C1 segment of cervical spinal cord (tissue), 14 donors: ENCODE results near the gene STOX2.

Source experiments
- DNase-seq, 14 donors: peaks; one replicate each; lab custom pipeline; 2025; lab: John Stamatoyannopoulos, UW

The STOX2 gene

DNA sequence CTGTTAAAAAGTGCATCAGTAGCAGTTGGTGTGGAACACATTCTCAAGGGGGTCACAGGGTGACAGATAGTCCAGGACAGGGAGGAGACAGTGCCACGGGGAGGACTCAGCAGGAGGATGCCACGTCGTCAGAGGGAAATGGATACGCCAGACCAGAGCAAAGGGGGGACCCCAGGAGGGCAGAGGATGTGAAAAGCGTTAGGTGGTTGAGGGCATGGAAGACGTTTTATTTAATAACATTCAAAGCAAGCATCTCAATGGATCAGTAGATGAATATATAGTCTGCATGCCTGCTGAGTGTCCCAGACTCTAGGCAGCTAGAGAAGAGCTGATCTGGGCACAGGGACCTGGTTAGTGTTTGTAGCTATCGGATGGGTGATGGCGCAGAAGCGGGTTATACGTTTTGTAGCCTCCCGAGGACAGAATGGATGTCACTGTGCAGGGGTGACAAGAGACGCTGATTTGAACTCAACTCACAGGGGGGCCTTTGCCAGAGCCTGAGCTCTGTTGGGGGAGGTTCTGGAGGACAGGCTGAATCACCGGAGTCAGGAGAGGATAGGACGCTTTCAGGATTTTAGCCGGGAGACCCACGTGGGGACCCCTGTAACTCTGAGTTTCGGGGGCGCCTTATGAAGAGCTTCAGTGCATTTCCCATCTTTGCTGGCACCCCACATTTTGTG, 81.3 kb downstream of the STOX2 start:
- peak in 1 of 14 donors; percentile 32 for DNase-seq

DNA sequence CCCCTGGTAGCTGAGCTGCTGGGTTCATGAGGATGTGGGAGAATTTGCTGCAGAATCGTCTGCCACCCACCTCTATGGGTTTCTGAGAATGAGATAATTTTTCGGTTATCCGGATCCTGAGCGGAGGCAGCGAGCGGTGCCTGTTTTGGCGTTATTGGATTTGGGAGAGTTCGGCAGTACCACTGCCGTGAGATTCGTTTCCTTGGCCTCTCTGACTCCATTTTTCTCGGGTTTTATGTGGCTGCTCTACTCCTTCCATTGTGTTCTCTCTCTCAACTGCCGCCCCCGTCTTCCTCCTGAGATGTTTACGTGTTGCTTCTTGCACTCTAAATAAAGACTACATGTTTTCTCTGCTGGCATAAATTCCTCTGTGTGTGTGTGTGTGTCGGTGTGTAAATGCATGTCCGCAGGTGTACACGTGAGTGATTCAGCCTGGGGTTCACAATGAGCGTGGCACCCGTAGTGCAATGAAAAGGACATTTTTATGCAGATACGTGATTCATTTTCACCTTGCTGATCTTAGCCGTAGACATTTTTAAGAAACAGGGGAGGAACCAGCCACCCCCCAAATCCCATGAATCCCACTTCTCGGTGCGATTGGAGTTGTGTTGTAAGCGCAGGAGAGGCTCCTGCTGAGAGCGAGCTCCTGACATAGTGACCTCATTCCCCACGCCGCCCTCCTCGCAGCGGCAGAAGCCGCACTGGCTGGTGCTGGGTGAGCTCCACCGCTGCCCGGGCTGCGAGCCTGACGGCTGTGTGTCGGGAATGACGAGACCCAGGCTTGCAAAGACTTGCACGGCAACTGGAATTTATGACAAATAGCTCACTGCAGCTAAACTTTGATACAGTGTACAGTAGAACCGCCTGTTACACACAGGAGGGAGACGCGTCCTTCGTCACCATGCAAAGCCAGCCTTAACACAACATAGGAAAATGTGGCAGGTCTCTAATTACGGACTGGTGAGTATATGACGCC, 82.2 kb downstream of the STOX2 start:
- peak in 11 of 14 donors; percentile 48 to 84 (median 71) for DNase-seq

- peak in 12 of 14 donors; percentile 21 to 85 (median 72) for DNase-seq
These were observed 82.9 kb downstream of the STOX2 start for GRCh38 chr4:183987987-183988392.

GRCh38 chr4:183988874-183989273, 83.8 kb downstream of the STOX2 start:
- DNase-seq = no peak

DNA sequence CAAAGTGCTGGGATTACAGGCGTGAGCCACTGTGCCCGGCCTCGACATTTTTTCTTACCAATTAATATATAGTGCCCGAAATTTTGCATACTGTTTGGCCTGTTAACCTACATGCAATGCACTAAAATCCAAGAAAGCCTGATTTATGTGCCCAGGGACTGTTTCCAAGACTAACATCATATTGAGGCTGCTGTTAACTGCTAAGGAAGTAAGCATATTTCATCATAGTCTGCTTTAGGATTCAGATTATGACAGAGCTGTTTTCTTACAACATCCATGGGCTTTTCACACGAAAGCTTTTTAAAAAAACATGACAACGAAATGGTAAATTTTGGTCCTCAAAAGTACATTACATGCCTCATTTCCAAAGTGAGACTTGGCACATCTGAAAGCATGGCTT, 84.4 kb downstream of the STOX2 start:
- DNase-seq = no peak

DNA sequence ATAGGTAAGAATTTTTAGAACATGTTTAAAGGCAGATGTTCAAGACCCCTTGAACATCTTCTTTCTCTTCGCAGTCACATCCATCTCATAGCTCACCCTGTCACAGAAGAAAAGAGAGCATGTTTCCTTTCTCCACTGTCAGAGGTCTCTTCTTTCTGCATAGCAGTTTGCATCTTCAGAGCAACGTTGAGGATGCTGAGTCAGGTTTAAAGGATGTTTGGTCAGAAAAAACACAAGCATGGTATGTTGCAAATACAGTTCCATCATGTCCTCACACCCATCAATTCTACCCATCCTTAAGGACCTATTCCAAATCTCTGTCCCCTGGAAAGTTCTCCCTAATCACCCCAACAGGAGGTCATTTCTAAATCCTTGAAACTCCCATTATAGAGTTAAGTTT, 84.8 kb downstream of the STOX2 start:
- no peak for DNase-seq

- no peak for DNase-seq
These were observed 88.6 kb downstream of the STOX2 start for GRCh38 chr4:183993676-183994075.

DNA sequence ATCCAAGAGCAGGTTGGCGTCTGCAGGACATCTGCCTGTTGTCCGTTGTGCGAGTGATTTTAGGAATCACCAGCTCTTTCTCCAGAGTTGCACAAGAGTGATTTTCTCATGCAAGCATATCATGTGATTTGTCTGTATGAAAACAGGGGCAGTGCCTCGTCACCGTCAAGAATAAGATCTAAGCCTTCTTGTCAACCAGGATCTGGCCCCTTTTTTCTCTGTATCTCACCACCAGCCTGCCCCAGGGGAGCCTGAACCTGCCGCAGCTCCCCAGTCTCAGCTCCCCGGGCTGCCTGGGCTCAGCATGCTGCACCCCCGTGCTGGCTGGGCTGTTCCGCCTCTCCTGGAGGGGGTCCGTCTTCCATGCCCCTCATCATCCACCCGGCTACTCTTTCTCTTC, 90.5 kb downstream of the STOX2 start:
- no peak for DNase-seq

- DNase-seq = no peak
These were observed 91.8 kb downstream of the STOX2 start for GRCh38 chr4:183996868-183997267.

DNA sequence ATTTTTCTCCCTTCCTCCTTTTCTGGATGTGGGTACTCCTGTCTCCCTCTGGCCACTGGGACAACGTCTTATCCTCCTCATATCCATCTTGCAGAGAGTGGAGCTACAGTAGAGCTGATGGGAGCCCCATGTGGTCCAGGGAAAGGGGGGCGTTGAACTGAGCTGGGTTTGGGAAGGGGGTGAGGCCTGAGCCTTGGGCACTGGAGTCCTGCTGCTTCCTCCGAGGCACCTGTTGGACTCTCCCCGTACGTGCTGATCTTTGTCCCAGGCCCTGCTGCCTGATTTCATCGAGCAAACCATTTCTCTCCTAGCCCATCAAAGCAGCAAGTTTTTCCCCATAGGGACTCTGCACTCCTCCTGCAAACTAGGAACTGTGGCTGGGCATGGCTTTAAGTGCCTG, 94.3 kb downstream of the STOX2 start:
- DNase-seq = no peak

DNA sequence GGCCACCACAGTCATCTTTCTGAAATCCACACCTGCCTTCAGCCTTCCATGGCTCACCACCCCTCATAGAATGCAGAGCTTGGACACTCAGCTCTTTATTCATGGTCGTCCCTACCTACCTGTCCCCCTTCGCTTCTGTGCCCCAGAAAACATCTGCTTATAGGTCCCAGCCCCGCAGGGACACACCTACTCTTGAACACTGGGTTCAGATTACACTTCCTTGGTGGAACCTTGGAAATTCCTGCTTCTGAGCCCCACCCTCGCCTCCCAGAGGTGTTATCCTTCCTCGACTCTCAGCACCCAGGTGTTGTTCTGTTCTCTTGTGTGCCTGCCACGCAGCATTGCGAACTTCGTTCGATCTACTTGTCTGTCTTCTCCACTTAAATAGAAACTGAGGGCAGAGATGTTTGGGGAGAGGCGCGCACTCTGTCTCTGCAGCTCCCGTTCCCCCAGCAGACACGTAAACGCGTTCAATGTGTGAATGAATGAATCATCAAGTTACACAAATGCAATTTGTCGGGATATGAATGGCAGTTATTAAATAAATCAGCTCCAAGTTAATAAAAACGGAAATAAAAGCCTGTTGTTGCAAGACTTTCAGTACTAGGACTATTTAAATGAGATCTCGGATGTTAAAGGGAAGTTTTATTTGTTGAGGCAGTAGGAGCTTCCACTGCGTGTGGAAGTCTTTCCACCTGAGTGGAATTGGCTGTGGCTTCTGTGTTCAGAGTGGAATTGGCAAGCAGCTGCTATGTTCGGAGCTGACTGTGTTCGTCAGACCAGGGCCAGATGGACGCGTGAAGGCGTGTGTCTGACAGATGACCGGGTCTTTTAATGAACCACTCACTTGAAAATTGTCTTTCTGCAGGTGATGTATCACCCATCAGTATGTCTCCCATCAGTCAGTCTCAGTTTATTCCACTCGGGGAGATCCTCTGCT, 95.6 kb downstream of the STOX2 start:
- peak in 1 of 14 donors; percentile 63 for DNase-seq

DNA sequence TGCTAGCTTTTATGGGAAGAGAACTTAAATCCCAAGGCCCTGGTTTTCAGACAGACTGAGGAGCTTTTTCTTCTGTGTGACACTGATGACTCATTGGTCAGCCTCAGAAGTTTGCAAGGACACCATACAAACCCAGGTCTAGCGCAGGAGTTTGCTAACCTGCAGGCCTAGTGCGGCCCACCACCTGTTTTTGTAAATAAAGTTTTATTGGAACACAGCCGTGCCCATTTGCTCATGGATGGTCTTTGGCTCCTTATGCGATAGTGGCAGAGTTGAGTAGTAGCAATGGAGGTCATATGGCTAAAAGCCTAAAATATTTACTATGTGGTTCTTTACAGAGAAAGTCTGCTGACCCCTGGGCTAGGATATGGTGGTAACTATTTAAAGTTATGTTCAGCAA, 98.3 kb downstream of the STOX2 start:
- DNase-seq = no peak

DNA sequence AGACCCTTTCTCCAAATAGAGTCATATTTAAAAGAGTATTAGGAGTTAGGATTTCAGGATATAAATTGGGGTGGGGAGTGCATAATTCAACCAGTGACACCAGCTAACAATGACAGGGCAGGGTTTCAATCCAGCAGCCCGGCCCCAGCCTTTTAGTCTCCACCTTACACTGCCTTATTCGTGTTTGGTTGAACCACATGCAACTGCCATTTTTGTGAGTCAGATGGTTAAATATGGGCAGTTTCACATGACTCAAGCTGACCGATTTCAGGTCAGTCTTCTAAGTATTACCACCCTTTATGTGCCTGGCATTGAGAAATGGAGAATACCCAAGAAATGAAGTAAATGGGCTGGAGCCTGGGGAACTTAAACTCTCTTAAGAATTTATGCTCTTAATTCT, 102.8 kb downstream of the STOX2 start:
- no peak for DNase-seq

DNA sequence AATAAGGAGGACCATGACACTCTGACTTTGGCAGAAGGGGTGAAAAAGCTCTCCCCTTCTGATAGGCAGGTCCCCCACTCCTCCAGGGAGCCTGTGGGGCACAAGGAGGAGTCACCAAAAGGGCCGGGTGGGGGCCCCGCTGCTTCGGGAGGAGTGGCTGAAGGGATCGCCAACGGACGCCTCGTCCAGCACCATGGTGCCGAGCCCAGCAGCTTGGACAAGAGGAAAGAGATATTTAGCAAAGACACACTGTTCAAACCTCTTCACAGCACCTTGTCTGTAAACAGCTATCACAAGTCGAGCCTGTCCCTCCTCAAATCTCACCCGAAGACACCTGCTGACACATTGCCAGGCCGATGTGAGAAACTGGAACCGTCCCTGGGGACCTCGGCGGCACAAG, 105.6 kb downstream of the STOX2 start:
- no peak for DNase-seq

DNA sequence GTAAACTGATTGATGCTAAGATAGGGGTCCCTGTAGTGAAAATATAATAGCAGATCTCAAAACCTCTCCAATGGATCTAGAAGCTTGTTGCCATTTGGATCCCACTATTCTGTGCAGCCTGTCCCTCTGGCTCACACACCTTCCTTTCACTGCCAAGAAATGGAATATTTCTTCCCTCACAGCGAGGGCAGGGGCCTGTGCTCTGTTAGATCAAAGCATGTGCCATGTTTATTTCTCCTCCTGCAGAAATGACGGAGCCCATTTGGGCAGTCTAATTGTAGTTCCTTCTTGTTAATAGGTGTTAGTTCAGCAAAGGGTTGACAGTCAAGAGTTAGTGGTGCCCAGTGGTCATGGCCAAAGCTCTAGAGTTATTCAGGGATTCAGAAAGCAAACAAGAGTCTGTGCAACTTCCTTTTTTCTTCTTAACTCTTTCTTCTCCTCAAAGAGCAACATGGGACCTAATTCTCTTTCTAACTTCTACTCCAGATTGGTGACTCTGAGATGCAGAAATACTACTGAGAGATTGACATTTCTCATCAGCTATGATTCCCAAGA, 106.8 kb downstream of the STOX2 start:
- no peak for DNase-seq

DNA sequence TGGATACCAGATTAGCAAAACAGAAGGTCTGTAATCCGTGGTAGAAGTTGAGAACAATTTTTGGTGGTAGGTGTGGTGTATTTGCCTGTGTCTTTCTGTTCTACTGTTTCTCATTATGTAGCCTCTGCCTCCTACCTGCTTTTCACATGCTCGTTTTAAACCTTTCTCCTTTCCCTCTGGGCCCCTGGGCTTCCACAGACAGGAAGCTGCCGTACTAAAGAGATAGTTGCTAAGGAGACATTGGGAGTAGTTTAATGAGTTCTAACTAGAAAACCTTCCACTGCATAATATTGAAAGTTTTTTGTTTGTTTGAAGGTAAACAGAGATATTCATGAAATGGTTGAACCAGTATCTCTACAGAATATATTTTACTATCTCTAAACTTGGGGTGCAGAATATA, 107.8 kb downstream of the STOX2 start:
- DNase-seq = no peak

DNA sequence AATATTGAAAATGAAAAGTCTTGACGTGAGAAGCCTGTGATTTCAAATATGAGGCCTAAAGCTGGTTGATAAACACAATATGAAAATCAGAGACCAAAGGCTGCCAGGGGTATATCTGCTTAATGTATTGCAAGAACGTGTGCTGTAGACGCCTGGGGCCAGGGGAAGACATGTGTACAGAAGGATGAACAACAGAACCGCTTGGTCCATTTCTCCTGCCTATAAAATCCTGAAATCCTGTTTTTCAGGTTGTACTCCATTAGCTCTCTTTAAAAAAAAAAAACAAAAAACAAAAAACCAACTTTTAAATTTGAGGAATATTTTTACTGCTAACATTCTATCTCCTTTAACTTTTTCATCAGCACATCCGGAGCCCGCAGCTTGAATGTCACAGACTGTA, 109.2 kb downstream of the STOX2 start:
- DNase-seq = no peak

DNA sequence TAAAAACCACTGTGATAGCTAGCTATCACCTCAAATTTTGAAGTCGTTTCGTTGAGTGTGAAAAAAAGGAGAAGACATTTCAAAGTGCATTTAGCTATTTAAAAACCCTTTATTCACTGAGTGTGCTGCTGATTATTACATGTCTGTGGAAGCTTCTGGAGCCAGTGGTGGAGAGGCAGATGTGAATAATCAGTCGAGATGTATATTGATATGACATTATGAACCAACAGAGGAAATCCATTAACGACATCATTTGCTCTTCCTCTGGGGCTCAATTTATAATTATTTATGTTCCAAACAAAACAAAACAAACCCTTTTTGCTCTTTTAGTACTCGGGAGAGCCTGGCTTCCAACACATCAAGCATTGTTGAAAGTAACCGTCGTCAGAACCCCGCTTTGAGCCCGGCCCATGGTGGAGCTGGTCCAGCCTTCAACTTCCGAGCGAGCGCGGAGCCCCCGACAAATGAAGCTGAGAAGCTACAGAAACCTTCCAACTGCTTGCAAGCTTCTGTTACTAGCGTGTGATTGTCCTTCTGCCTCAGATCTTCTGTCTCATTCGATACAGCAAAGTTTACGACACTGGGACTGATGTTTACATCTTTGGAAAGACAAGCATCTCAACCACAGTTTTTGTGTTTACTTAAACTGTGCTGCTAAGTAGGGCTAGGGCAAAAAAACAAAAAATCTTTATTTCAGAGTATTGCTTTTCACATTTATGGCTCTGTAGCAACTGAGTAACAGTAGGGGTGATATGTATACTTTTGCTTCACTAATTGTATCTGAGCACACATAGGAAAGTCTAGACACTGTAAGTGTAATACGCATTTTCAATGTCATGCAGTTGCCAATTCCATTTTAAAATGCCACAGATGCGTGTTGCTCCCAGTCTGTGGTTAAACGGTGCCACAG, 111.9 kb downstream of the STOX2 start:
- DNase-seq = peak in 2 of 14 donors; percentile 18 to 24

DNA sequence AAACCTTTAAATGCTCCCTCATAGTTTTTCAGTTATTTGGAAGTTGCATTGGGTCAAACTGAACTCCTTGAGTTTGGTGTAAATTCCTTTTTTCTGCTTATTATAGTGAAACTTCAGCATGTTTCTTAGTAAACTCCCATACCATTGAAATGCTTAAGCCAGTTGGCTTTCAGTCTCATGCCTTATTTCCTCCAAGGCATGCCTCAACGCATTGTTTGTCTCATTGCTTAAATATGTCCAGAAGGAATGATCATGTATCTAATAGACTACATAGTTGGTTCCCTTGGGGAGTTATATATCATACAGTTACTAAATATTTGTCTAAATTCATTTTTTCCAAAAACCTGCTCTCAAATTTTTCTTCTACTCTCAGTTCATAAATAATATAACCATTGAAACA, 114.0 kb downstream of the STOX2 start:
- DNase-seq = no peak
